ENCODE data around the gene BATF2.
A peak's percentile ranks its signal among the peaks of the same experiment; 100 is the strongest.

GRCh38 chr11:65027213-65028067, 30.7 kb upstream of the BATF2 start, which contains the start of gene SNX15:
- TF ChIP-seq CTCF (conservative IDR thresholded peaks at IDR 0.05) (no peak; the same call in 1 of the 2 replicates), ZFX (IDR thresholded peaks at IDR 0.05) (peak; percentile 16; the same call in 1 of the 2 replicates)
